HepG2 (cell line): Measurements from ENCODE around the gene PIP5K1A. TPM values are rescaled to one million over a fixed set of nuclear protein-coding genes. Genes with fewer than 3 reads are reported as not detected.

Experiments
- ASH2L ChIP-seq: fragments of 300-600, 200-600 bp; sonication (generic); IDR thresholded peaks from 2 replicates; pipeline ENCODE4 v1.7.0; 2017; ENCODE audit warnings: low read depth, mild to moderate bottlenecking, moderate library complexity, mixed read lengths, low read length; ENCODE audit not compliant: insufficient read length
- BHLHE40 ChIP-seq: IDR thresholded peaks from 2 replicates; pipeline ENCODE4 v1.6.1; 2011; ENCODE audit warnings: low read length, improper control_type of control experiment
- DNMT1 ChIP-seq: sonication (generic); formaldehyde crosslinking; IDR thresholded peaks from 2 replicates; pipeline ENCODE4 v1.5.1; 2020; ENCODE audit warnings: mild to moderate bottlenecking, missing genetic modification reagents
- FOXP4 ChIP-seq: sonication (generic); formaldehyde crosslinking; IDR thresholded peaks from 2 replicates; pipeline ENCODE4 v1.4.0; 2020; ENCODE audit warnings: missing genetic modification reagents
- KLF9 ChIP-seq: IDR thresholded peaks from 2 replicates; pipeline ENCODE4 v1.6.1; 2016; ENCODE audit warnings: low read depth
- MIXL1 ChIP-seq: IDR thresholded peaks from 2 replicates; pipeline ENCODE4 v1.6.1; 2016
- NR2F6 ChIP-seq, 2 experiments: IDR thresholded peaks; 2 replicates each; pipeline ENCODE4 v1.6.1; 2016; ENCODE audit warnings: antibody characterized with exemption in 1 of 2, mild to moderate bottlenecking in 1 of 2
- PRDM4 ChIP-seq: sonication (generic); formaldehyde crosslinking; IDR thresholded peaks from 2 replicates; pipeline ENCODE4 v1.9.0; 2021; ENCODE audit warnings: missing genetic modification reagents, borderline replicate concordance
- REL ChIP-seq: sonication (generic); formaldehyde crosslinking; conservative IDR thresholded peaks from 2 replicates; pipeline ENCODE4 v1.8.0; 2022; ENCODE audit warnings: mild to moderate bottlenecking, missing genetic modification reagents, moderate library complexity
- SNAPC2 ChIP-seq: sonication (generic); formaldehyde crosslinking; IDR thresholded peaks from 2 replicates; pipeline ENCODE4 v1.8.1; 2022; ENCODE audit warnings: mild to moderate bottlenecking, missing genetic modification reagents
- SOX13 ChIP-seq, 3 experiments: fragments of 450-650 bp in 1 of 3; sonication (generic) in 1 of 3; formaldehyde crosslinking in 1 of 3; IDR thresholded peaks in 2 of 3; conservative IDR thresholded peaks in 1 of 3; 2 replicates each; pipeline versions ENCODE4 v1.5.0 to v1.6.1; 2016 to 2020; ENCODE audit warnings: antibody characterized with exemption in 1 of 3, mild to moderate bottlenecking in 1 of 3, missing compliant biosample characterization in 1 of 3, missing genetic modification reagents in 1 of 3, moderate library complexity in 1 of 3
- TCF7 ChIP-seq: sonication (generic); IDR thresholded peaks from 2 replicates; pipeline ENCODE4 v1.6.1; 2016; ENCODE audit warnings: antibody characterized with exemption, low read depth
- TRIM24 ChIP-seq: sonication (generic); formaldehyde crosslinking; IDR thresholded peaks from 2 replicates; pipeline ENCODE4 v1.8.0; 2022; ENCODE audit warnings: mild to moderate bottlenecking, missing genetic modification reagents
- TSC22D2 ChIP-seq: sonication (generic); formaldehyde crosslinking; IDR thresholded peaks from 2 replicates; pipeline ENCODE4 v1.5.1; 2020; ENCODE audit warnings: missing genetic modification reagents, mild to moderate bottlenecking, borderline replicate concordance
- ZBTB20 ChIP-seq: sonication (generic); formaldehyde crosslinking; IDR thresholded peaks from 2 replicates; pipeline ENCODE4 v1.8.1; 2023; ENCODE audit warnings: missing genetic modification reagents, low read depth, mild to moderate bottlenecking, borderline replicate concordance
- ZBTB8A ChIP-seq: sonication (generic); formaldehyde crosslinking; IDR thresholded peaks from 2 replicates; pipeline ENCODE4 v1.4.0; 2020; ENCODE audit warnings: mild to moderate bottlenecking, low read depth, missing genetic modification reagents, borderline replicate concordance
- ZNF3 ChIP-seq: IDR thresholded peaks from 2 replicates; pipeline ENCODE4 v1.7.0; 2017; ENCODE audit warnings: inconsistent platforms
- ZNF326 ChIP-seq: sonication (generic); formaldehyde crosslinking; IDR thresholded peaks from 2 replicates; pipeline ENCODE4 v1.4.0; 2020; ENCODE audit warnings: missing genetic modification reagents, borderline replicate concordance
- ZNF383 ChIP-seq: sonication (generic); formaldehyde crosslinking; IDR thresholded peaks from 2 replicates; pipeline ENCODE4 v1.4.0; 2020; ENCODE audit warnings: missing genetic modification reagents, mild to moderate bottlenecking, borderline replicate concordance
- ZNF414 ChIP-seq: sonication (generic); formaldehyde crosslinking; IDR thresholded peaks from 2 replicates; pipeline ENCODE4 v1.5.0; 2020; ENCODE audit warnings: missing genetic modification reagents
- ZNF501 ChIP-seq: sonication (generic); formaldehyde crosslinking; IDR thresholded peaks from 2 replicates; pipeline ENCODE4 v1.5.1; 2020; ENCODE audit warnings: mild to moderate bottlenecking, moderate library complexity, missing genetic modification reagents
- ZNF543 ChIP-seq: sonication (generic); formaldehyde crosslinking; IDR thresholded peaks from 2 replicates; pipeline ENCODE4 v1.4.0; 2020; ENCODE audit warnings: mild to moderate bottlenecking, missing genetic modification reagents
- ZNF546 ChIP-seq: sonication (generic); formaldehyde crosslinking; conservative IDR thresholded peaks from 2 replicates; pipeline ENCODE4 v1.8.1; 2023; ENCODE audit warnings: mild to moderate bottlenecking, missing genetic modification reagents
- polyA plus RNA-seq, 8 experiments: library from polyadenylated mRNA; depleted of rRNA in 3 of 8; stranded (reverse) in 7 of 8; unstranded in 1 of 8; fragments of >200 nt; fragmentation: Illumina TruSeq in 4 of 8; extraction: Trizol in 4 of 8; gene quantifications; 2 replicates each; pipeline versions ENCODE4 v1.2.1 to v1.2.3, GENCODE V29; 2011 to 2016; ENCODE audit warnings: low read depth in 4 of 8, missing spikeins in 1 of 8, mixed read lengths in 1 of 8; ENCODE audit not compliant: insufficient read depth in 1 of 8
- total RNA-seq, 5 experiments: library from RNA; depleted of rRNA; stranded (reverse); fragments of >200 nt; fragmentation: Illumina TruSeq; extraction: Trizol; gene quantifications; 2 replicates each; pipeline ENCODE4 v1.2.3, GENCODE V29; 2016; ENCODE audit warnings: low read depth in 1 of 5
- TF ChIP-seq, protein P1 (sequence below): sonication (generic); formaldehyde crosslinking; IDR thresholded peaks from 2 replicates; pipeline ENCODE4 v1.4.0; 2020; ENCODE audit warnings: missing genetic modification reagents

The PIP5K1A gene
- total and polyA plus RNA-seq, 2 of the 13 experiments (the other 11 are each of a cell fraction or from before 2014, with no cell fraction given): 45.3 to 65.1 TPM

- TF ChIP-seq NR2F6 (IDR thresholded peaks at IDR 0.05) (no peak), NR2F6 (CRISPR knock-in tag; IDR thresholded peaks at IDR 0.05) (no peak), ZNF3 (CRISPR knock-in tag) (no peak), ZBTB8A (no peak), SOX13 (IDR thresholded peaks at IDR 0.05) (no peak), SOX13 (CRISPR knock-in tag; conservative IDR thresholded peaks at IDR 0.05 in 1 of 2, IDR thresholded peaks at IDR 0.05 in 1 of 2) (peak in 1 of 2 experiments; percentile 27; a peak in 1 of 4 replicates), REL (no peak), ZBTB20 (0 out of 2 replicates have a peak, but pooled peaks have one; percentile 13), ASH2L (no peak), SNAPC2 (CRISPR knock-in tag) (no peak), TCF7 (no peak), ZNF501 (CRISPR knock-in tag) (no peak), DNMT1 (CRISPR knock-in tag) (no peak), ZNF383 (CRISPR knock-in tag) (no peak), ZNF543 (CRISPR knock-in tag) (no peak), PRDM4 (CRISPR knock-in tag) (no peak), TSC22D2 (CRISPR knock-in tag) (no peak), MIXL1 (CRISPR knock-in tag) (no peak), ZNF326 (CRISPR knock-in tag) (no peak), BHLHE40 (no peak), TRIM24 (CRISPR knock-in tag) (no peak), ZNF414 (no peak), KLF9 (CRISPR knock-in tag) (no peak), FOXP4 (CRISPR knock-in tag) (peak; percentile 45; the same call in 1 of the 2 replicates), ZNF546 (CRISPR knock-in tag) (no peak)
- TF ChIP-seq, protein P1, sequence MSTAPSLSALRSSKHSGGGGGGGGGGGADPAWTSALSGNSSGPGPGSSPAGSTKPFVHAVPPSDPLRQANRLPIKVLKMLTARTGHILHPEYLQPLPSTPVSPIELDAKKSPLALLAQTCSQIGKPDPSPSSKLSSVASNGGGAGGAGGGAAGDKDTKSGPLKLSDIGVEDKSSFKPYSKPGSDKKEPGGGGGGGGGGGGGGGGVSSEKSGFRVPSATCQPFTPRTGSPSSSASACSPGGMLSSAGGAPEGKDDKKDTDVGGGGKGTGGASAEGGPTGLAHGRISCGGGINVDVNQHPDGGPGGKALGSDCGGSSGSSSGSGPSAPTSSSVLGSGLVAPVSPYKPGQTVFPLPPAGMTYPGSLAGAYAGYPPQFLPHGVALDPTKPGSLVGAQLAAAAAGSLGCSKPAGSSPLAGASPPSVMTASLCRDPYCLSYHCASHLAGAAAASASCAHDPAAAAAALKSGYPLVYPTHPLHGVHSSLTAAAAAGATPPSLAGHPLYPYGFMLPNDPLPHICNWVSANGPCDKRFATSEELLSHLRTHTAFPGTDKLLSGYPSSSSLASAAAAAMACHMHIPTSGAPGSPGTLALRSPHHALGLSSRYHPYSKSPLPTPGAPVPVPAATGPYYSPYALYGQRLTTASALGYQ (CRISPR knock-in tag): no peak
Observed at GRCh38 chr1:151197863-151198253, 494 bp upstream of the PIP5K1A start (continued).
